ENCODE data around the gene IDS. TPM values are rescaled to one million over a fixed set of nuclear protein-coding genes. Genes with fewer than 3 reads are reported as not detected.

Gene IDS
- total RNA-seq, 4 donors from 2014 or later = 55.8 to 73.1 (median 56.8) TPM

DNA sequence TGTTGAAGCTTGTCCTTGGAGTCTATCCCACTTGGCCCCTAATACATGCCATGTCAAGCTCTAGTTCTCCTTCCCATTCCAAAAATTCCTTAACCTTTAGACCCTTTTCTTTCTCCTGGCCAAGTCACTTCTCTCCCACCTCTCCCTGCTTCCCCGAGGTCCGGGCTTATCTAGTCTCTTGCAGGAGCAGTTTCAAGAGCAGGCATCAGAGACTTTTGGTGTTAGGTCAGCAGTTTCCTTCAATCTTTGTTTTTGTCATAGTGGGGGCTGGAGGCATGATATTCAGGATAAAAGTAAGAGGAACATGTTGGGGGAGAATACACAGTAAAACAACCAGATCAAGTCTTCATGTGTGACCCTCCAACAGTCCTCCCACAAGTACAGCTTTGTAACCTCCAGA lies 11.5 kb upstream of the IDS start:
- TF ChIP-seq, protein P1, sequence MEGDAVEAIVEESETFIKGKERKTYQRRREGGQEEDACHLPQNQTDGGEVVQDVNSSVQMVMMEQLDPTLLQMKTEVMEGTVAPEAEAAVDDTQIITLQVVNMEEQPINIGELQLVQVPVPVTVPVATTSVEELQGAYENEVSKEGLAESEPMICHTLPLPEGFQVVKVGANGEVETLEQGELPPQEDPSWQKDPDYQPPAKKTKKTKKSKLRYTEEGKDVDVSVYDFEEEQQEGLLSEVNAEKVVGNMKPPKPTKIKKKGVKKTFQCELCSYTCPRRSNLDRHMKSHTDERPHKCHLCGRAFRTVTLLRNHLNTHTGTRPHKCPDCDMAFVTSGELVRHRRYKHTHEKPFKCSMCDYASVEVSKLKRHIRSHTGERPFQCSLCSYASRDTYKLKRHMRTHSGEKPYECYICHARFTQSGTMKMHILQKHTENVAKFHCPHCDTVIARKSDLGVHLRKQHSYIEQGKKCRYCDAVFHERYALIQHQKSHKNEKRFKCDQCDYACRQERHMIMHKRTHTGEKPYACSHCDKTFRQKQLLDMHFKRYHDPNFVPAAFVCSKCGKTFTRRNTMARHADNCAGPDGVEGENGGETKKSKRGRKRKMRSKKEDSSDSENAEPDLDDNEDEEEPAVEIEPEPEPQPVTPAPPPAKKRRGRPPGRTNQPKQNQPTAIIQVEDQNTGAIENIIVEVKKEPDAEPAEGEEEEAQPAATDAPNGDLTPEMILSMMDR (IDR thresholded peaks at IDR 0.05; ENCODE audit: low read depth) = no peak

DNA sequence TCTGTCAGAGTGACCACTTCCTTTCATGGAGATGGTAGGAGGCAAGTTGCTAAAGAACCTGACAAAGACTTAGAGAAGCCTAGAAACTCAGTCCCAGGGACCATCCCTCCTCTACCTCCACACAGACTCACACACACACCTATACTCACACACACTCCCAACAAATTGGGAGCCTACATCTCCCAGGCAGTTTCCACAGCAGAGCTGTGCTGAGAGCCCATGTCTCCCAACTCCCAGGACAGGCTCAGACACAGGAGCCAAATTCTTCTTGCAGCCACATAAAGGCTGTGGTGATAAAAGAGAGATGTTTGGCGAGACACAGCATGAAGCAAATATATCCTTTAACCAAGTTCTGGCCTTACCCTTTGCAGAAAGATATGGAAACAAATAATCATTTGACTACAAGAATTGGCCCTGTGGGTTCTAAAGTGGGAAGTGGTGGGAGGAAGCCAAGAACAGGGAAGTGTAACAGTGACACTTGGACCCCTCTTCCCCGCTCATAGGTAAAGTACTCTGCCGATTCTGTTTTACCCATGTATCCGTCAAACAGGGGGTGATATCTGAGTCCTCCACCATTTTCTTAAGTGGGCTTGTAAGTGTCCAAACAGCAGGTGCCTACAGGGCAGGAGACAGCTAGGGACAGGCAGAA lies 11.0 kb upstream of the IDS start:
- TF ChIP-seq, protein P1 (IDR thresholded peaks at IDR 0.05; ENCODE audit: low read depth) = no peak

DNA sequence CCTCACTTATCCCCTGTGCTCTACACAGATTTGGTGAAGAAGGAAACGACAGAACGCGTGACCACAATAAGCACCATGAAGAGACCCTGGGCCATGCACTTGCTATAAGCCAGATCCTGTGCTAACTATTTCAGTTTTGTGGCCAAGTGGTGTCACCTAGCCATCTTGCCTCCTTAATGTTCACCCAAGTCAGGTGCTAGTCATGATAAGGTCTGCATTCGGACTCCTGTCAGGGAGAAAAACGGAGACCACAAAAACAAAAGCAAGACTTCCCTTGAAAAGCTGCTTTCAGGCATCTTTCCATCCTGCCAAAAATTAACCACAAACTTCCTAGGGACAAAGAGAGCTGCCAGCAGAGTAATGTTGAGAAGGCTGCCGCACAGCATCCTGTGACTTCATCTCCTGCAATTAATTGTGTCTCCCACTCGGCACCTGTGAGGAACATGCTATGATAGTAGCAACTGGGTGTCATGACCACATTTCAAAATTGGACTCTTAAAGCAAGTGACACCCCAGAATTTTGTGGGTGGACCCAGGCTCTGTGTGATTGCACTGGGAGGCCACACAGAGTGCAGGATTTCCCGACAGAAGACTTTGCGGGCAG lies 8.8 kb upstream of the IDS start:
- TF ChIP-seq, protein P1 (IDR thresholded peaks at IDR 0.05; ENCODE audit: low read depth) = no peak

DNA sequence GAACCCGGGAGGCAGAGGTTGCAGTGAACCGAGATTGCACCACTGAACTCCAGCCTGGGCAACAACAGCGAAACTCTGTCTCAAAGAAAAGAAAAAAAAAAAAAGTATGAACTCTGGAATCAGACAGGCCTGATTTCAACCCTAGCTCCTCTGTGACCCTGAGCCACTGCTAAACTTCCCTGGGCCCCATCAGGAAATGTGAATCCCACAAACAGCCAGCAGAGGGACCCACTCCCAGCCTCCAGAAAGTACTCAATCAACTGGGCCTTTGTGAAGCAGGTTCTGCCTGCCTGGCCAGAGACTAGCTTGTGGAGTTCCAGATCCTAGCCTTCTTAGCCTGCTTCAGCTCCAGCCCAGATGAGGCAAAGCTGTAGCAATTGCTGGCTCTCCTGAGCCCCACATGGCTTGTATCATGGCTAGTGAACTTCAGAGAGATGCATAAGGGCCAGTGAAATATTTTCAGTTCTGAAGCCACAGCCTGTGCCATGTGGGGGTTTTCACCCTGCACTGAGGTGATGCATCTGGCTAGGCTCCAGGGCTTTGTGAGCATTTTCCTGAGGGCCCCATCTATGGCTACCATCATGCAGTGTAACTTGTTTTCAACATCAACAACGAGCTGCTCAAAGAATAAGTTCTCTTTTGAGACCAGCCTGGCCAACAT lies 7.2 kb upstream of the IDS start:
- TF ChIP-seq, protein P1 (IDR thresholded peaks at IDR 0.05; ENCODE audit: low read depth) = no peak

DNA sequence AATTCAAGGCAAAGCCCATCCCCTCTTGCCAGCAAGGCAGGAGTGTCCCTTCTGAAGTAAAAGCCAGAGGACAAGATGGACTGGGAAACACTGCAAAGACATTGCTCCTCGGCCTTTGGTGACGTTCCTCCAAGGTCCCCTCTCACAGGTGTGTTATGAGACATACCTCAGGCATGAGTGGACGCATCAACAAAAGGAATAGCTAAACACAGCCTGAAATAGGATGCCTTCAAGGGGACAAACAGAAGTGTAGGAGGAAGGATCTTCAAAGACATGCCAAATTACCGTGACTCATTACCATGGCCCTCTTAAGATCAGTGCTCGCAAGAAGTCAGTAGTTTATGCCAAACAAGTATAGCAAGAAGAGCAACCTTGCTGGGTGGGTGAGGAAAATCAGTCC lies 6.0 kb upstream of the IDS start:
- TF ChIP-seq, protein P1 (IDR thresholded peaks at IDR 0.05; ENCODE audit: low read depth) = no peak

DNA sequence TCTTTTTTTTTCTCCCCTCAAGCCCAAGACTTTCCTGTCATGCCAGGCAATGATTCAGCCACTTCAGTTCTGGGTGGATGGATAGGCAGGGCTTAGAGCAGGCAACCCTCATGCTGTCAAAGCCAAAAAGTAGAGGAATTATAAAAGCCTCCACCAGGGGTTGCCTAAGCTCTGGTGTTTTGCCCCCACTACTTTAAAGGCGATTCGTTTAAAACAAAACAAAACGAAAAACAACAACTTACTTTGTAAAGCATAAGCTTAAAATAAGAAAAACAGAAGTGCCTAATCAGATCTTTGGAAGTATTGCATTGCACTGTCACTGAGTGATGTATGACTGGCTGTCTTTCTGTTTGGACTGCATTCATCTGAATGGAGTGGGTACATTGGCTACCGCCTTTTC lies 5.3 kb upstream of the IDS start:
- TF ChIP-seq, protein P1 (IDR thresholded peaks at IDR 0.05; ENCODE audit: low read depth) = no peak

DNA sequence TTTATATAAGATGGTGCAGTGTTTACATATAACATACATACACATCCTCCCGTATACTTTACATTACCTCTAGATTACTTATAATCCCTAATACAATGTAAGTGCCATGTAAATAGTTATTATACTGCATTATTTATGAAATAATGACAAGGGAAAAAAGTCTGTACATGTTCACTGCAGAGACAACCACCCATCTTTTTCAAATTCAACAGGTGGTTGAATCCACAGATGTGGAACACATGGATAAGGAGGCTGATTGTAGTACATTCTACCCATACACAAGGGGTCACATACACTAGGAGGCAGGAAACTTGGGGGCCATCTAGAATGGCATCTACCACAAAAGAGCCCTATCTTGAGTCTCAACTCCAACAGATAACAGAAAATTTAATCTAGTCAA lies 3.4 kb upstream of the IDS start:
- TF ChIP-seq, protein P1 (IDR thresholded peaks at IDR 0.05; ENCODE audit: low read depth) = no peak

Measured in subcutaneous adipose tissue (tissue), 4 donors.